Pancreas (tissue), 10 donors: Measurements from ENCODE around the gene TET2. TPM values are rescaled to one million over a fixed set of nuclear protein-coding genes. Genes with fewer than 3 reads are reported as not detected.
A peak's percentile ranks its signal among the peaks of the same experiment; 100 is the strongest.

Experiments used
- ATAC-seq, 4 donors: fragments of 200-7000 bp; cut with Tn5 transposase; one replicate each; pipeline versions ENCODE4 v1.8.0 to v1.9.1; 2020; ENCODE audit warnings: mild to moderate bottlenecking in 4 of 4, moderate library complexity in 4 of 4
- DNase-seq, 6 donors: peaks; one replicate each; pipeline ENCODE4 v3.0.0-alpha.2; 2020
- FAIRE-seq: peaks from 2 replicates; lab custom pipeline; 2012; peaks lifted over from hg19 to GRCh38; lab: Jason Lieb, UNC
- H3K27ac ChIP-seq, 4 donors: fragments of 200-600 bp; sonication (generic); 1 replicate in 3 of 4; 2 replicates in 1 of 4; pipeline versions ENCODE4 v1.5.0 to v1.8.0; 2020
- H3K27me3 ChIP-seq, 4 donors: fragments of 200-600 bp; one replicate each; pipeline ENCODE4 v1.8.0; 2021
- H3K36me3 ChIP-seq, 3 donors: fragments of 200-600 bp; sonication (generic) in 1 of 3; one replicate each; pipeline versions ENCODE4 v1.5.0 to v1.8.0; 2020 to 2021
- H3K4me1 ChIP-seq, 3 donors: fragments of 200-600 bp; one replicate each; pipeline ENCODE4 v1.8.0; 2021
- H3K4me3 ChIP-seq, 4 donors: fragments of 200-600 bp; sonication (generic) in 2 of 4; one replicate each; pipeline versions ENCODE4 v1.5.0 to v1.8.0; 2020 to 2021
- H3K9me3 ChIP-seq, 4 donors: fragments of 200-600 bp; one replicate each; pipeline ENCODE4 v1.8.0; 2021
- CTCF ChIP-seq, 4 donors: fragments of 200-600 bp; sonication (generic) in 3 of 4; IDR thresholded peaks; one replicate each; pipeline versions ENCODE4 v1.5.0 to v1.8.0; 2021; ENCODE audit warnings: antibody characterized with exemption in 4 of 4
- WGBS, 2 donors: extraction: QIAGEN DNeasy Blood & Tissue Kit; methylation state at CpG; one replicate each; pipeline ENCODE4 v1.1.7; 2013; 5-methylcytosine and 5-hydroxymethylcytosine counted together
- intact Hi-C, 3 donors: fragments of 100-400 bp; cut with DNase I; formaldehyde crosslinking; loops; one replicate each; pipeline versions ENCODE4 v1.11.1 to v1.14.2; 2022
- polyA plus RNA-seq, 2 donors: library from polyadenylated mRNA; stranded (reverse); fragments of 200-250 nt; gene quantifications; one replicate each; pipeline ENCODE4 v1.2.3, GENCODE V29; 2013
- total RNA-seq, 6 donors: library from RNA; stranded (reverse); fragmentation: NEBNext Ultra II Directional in 4 of 6; extraction: Animal tissue kit (Norgen Biotek cat#: 25700) in 4 of 6; gene quantifications; one replicate each; pipeline versions ENCODE4 v1.2.1 to v1.2.4, GENCODE V29; 2021 to 2023
- donor health status: healthy with polysubstance abuse.
- donor health status: DM: no; HTN: no; CAD: no; lungs with moderate emphysema.
- donor health status: DM: no; HTN: no; CAD: no.
- donor health status: control.
- donor health status: control.
- donor health status: Bipolar disorder and iron deficiency.
- donor health status: DM: yes; HTN: yes; CAD: no.
- donor health status: DM: no; HTN: no; CAD: no.
- donor health status: DM: no; HTN: no; CAD: no.
- donor health status: DM: yes; HTN: yes; CAD: no.

TET2 gene
- total and polyA plus RNA-seq, 8 donors, result 2.5 to 16.5 (median 7.4) TPM

GRCh38 chr4:105108971-105109370, 37.7 kb upstream of the TET2 start:
- no peaks in the 10 kb centered on the region for H3K36me3 ChIP-seq
- no peak for DNase-seq
- no peak for TF ChIP-seq CTCF (IDR thresholded peaks at IDR 0.05)

GRCh38 chr4:105112274-105112673, 34.4 kb upstream of the TET2 start:
- TF ChIP-seq CTCF (IDR thresholded peaks at IDR 0.05), result no peak
- DNase-seq (no peak), ATAC-seq (no peak), FAIRE-seq (no peak)
- 83 to 90% methylated on average over 1 of the region's 1 CpG for WGBS, 2 donors
- Histone ChIP-seq H3K4me1 (no peaks in the 10 kb centered on the region), H3K36me3 (no peaks in the 10 kb centered on the region), H3K9me3 (no peaks in the 10 kb centered on the region), H3K27me3 (no peaks in the 10 kb centered on the region), H3K4me3 (no peak overlapping the region), H3K27ac (no peak overlapping the region)
- intact Hi-C loops, result no loop called here

More at GRCh38 chr4:105108971-105109370, 37.7 kb upstream of the TET2 start:
- Histone ChIP-seq H3K9me3 (no peaks in the 10 kb centered on the region), H3K27ac (no peak overlapping the region), H3K4me3 (no peak overlapping the region), H3K4me1 (no peaks in the 10 kb centered on the region), H3K27me3 (no peaks in the 10 kb centered on the region)
- no peak for FAIRE-seq
- intact Hi-C loops, result no loop called here
- ATAC-seq, result no peak

- Histone ChIP-seq H3K4me3 (no peak overlapping the region), H3K27me3 (no peaks in the 10 kb centered on the region), H3K36me3 (no peaks in the 10 kb centered on the region), H3K27ac (no peak overlapping the region), H3K9me3 (no peaks in the 10 kb centered on the region), H3K4me1 (no peaks in the 10 kb centered on the region)
- ATAC-seq (peak in 1 of 4 donors; percentile 50), DNase-seq (no peak), FAIRE-seq (no peak)
- intact Hi-C loops, result no loop called here
- no peak for TF ChIP-seq CTCF (IDR thresholded peaks at IDR 0.05)
- 58 to 69% methylated on average over 1 of the region's 1 CpG for WGBS, 2 donors
These were observed 32.9 kb upstream of the TET2 start for GRCh38 chr4:105113800-105114199.

- DNase-seq (no peak), FAIRE-seq (no peak), ATAC-seq (no peak)
- H3K27ac ChIP-seq, result no peak overlapping the region
- no peaks in the 10 kb centered on the region for H3K27me3 ChIP-seq
- no peak for TF ChIP-seq CTCF (IDR thresholded peaks at IDR 0.05)
- H3K9me3 ChIP-seq, result no peaks in the 10 kb centered on the region
- H3K4me3 ChIP-seq, result no peak overlapping the region
- no peaks in the 10 kb centered on the region for H3K36me3 ChIP-seq
- intact Hi-C loops, result no loop called here
- H3K4me1 ChIP-seq, result no peaks in the 10 kb centered on the region
- WGBS, 2 donors, result 59 to 70% methylated on average over 3 of the region's 3 CpGs
These were observed 29.9 kb upstream of the TET2 start for GRCh38 chr4:105116616-105117319.

GRCh38 chr4:105119356-105119755, 27.3 kb upstream of the TET2 start:
- intact Hi-C loops, result no loop called here
- Histone ChIP-seq H3K36me3 (no peaks in the 10 kb centered on the region), H3K27me3 (no peaks in the 10 kb centered on the region), H3K4me3 (no peak overlapping the region), H3K4me1 (no peaks in the 10 kb centered on the region), H3K9me3 (no peaks in the 10 kb centered on the region), H3K27ac (no peak overlapping the region)
- no peak for DNase-seq
- no peak for FAIRE-seq
- TF ChIP-seq CTCF (IDR thresholded peaks at IDR 0.05), result no peak
- ATAC-seq, result no peak
